ENCODE measurements around the gene MAD1L1. TPM values are rescaled to one million over a fixed set of nuclear protein-coding genes. Genes with fewer than 3 reads are reported as not detected.
A peak's percentile ranks its signal among the peaks of the same experiment; 100 is the strongest.

The MAD1L1 gene
- total RNA-seq, 1 donor from 2014 or later = 57.6 TPM

DNA sequence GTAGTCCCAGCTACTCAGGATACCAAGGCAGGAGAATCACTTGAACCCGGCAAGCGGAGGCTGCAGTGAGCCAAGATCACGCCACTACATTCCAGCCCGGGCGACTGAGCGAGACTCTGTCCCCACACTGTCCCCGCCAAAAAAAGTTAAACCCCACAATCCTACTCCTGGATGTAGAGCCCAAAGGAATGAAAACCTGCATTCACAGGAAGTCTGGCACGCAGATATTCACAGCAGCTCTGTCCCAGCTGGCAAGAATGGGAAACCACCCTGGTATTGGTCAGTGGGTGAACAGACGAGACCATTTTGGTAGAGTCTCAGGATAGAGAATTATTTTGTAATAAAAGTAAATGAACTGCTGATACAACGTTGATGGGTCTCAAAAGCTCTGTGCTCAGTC lies 225.2 kb downstream of the MAD1L1 start:
- no peak for DNase-seq
- Mint-ChIP-seq H3K4me3 (ENCODE audit: unreplicated experiment) (peak overlapping the region; percentile 42), H3K4me1 (ENCODE audit: low read depth, unreplicated experiment) (peaks cover 18% of the 10 kb centered on the region), H3K27me3 (ENCODE audit: unreplicated experiment) (peaks cover 13% of the 10 kb centered on the region), H3K9me3 (ENCODE audit: unreplicated experiment) (peaks cover 14% of the 10 kb centered on the region), H3K27ac (ENCODE audit: unreplicated experiment) (peak overlapping the region; percentile 43), H3K36me3 (ENCODE audit: unreplicated experiment) (no peaks in the 10 kb centered on the region)
- TF ChIP-seq, protein P1, sequence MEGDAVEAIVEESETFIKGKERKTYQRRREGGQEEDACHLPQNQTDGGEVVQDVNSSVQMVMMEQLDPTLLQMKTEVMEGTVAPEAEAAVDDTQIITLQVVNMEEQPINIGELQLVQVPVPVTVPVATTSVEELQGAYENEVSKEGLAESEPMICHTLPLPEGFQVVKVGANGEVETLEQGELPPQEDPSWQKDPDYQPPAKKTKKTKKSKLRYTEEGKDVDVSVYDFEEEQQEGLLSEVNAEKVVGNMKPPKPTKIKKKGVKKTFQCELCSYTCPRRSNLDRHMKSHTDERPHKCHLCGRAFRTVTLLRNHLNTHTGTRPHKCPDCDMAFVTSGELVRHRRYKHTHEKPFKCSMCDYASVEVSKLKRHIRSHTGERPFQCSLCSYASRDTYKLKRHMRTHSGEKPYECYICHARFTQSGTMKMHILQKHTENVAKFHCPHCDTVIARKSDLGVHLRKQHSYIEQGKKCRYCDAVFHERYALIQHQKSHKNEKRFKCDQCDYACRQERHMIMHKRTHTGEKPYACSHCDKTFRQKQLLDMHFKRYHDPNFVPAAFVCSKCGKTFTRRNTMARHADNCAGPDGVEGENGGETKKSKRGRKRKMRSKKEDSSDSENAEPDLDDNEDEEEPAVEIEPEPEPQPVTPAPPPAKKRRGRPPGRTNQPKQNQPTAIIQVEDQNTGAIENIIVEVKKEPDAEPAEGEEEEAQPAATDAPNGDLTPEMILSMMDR (IDR thresholded peaks at IDR 0.05; ENCODE audit: partially characterized antibody, unreplicated experiment) = no peak

DNA sequence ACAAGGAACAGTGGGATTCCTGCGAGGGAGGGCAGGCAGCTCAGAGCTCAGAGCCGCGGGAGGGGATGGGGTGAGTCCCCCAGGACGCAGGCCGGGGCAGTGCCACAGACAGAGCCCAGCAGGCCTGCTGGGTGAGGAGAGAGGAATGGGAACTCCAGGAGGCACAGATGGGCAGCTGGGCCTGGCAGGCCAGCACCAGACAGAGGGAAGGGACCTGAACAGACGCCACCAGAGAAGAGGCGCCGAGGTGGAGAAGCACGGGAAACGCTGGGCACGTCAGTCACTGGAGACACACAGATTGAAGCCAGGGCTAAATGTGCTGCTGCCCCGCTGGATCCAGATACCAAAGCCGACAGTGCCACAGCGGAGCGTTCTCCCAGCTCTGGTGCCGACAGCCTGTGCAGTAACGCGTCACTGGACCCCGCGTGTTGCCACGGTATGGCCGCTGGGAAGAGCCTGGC lies 225.8 kb downstream of the MAD1L1 start:
- H3K27me3 Mint-ChIP-seq (ENCODE audit: unreplicated experiment) = peaks cover 8% of the 10 kb centered on the region
- H3K27ac Mint-ChIP-seq (ENCODE audit: unreplicated experiment) = no peak overlapping the region
- H3K9me3 Mint-ChIP-seq (ENCODE audit: unreplicated experiment) = peaks cover 13% of the 10 kb centered on the region
- TF ChIP-seq, protein P1 (IDR thresholded peaks at IDR 0.05; ENCODE audit: partially characterized antibody, unreplicated experiment) = no peak
- H3K4me3 Mint-ChIP-seq (ENCODE audit: unreplicated experiment) = no peak overlapping the region
- peak; percentile 26 for DNase-seq
- H3K36me3 Mint-ChIP-seq (ENCODE audit: unreplicated experiment) = no peaks in the 10 kb centered on the region
- peaks cover 23% of the 10 kb centered on the region for H3K4me1 Mint-ChIP-seq (ENCODE audit: low read depth, unreplicated experiment)

DNA sequence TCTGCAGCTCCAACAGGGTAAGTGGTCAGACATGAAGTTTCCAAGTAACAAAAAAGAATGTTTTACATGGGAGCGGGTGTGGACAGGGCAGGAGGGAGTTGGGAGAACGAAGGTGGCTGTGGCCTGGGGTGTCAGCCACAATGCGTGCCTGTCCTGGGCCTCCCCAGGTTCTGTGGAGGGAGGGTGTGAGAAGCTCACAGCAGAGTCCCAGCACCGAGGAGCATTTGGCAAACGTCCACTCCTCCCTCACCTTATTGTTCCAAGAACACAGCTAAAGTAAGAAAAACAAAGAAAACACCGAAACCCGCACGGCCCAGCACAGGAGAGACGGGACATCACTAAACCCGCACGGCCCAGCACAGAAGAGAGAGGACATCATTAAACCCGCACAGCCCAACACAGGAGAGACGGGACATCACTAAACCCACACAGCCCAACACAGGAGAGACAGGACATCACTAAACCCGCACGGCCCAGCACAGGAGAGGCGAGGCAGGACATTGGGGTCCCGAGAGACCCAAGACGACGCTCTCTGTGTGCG lies 226.4 kb downstream of the MAD1L1 start:
- TF ChIP-seq, protein P1 (IDR thresholded peaks at IDR 0.05; ENCODE audit: partially characterized antibody, unreplicated experiment) = no peak
- H3K4me3 Mint-ChIP-seq (ENCODE audit: unreplicated experiment) = peak overlapping the region; percentile 53
- H3K9me3 Mint-ChIP-seq (ENCODE audit: unreplicated experiment) = peaks cover 13% of the 10 kb centered on the region
- H3K27me3 Mint-ChIP-seq (ENCODE audit: unreplicated experiment) = peaks cover 8% of the 10 kb centered on the region
- DNase-seq = no peak
- no peaks in the 10 kb centered on the region for H3K36me3 Mint-ChIP-seq (ENCODE audit: unreplicated experiment)
- H3K27ac Mint-ChIP-seq (ENCODE audit: unreplicated experiment) = peak overlapping the region; percentile 53
- peaks cover 25% of the 10 kb centered on the region for H3K4me1 Mint-ChIP-seq (ENCODE audit: low read depth, unreplicated experiment)

DNA sequence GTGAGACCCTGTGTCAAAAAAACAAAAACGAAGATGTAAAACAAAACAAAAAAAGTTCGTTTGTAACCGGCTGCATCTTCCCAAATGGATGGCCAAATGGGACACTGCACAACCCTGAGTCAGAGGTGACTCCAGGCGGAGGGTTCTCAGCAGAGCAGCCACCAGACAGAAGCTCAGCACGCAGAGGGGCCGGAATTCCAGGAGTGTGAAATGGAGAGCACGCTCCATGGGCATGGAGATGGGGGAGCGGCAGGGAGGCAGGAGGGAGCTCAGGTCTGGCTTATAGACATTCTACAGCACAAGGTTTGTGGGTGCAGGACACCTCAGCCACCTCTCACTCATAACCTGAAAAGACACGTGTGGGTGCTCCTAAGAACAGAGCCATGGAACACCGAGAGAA lies 227.0 kb downstream of the MAD1L1 start:
- peak overlapping the region; percentile 60 for H3K27ac Mint-ChIP-seq (ENCODE audit: unreplicated experiment)
- peak overlapping the region; percentile 53 for H3K4me3 Mint-ChIP-seq (ENCODE audit: unreplicated experiment)
- no peaks in the 10 kb centered on the region for H3K36me3 Mint-ChIP-seq (ENCODE audit: unreplicated experiment)
- DNase-seq = no peak
- peaks cover 13% of the 10 kb centered on the region for H3K9me3 Mint-ChIP-seq (ENCODE audit: unreplicated experiment)
- H3K4me1 Mint-ChIP-seq (ENCODE audit: low read depth, unreplicated experiment) = peaks cover 25% of the 10 kb centered on the region
- TF ChIP-seq, protein P1 (IDR thresholded peaks at IDR 0.05; ENCODE audit: partially characterized antibody, unreplicated experiment) = no peak
- peaks cover 7% of the 10 kb centered on the region for H3K27me3 Mint-ChIP-seq (ENCODE audit: unreplicated experiment)

DNA sequence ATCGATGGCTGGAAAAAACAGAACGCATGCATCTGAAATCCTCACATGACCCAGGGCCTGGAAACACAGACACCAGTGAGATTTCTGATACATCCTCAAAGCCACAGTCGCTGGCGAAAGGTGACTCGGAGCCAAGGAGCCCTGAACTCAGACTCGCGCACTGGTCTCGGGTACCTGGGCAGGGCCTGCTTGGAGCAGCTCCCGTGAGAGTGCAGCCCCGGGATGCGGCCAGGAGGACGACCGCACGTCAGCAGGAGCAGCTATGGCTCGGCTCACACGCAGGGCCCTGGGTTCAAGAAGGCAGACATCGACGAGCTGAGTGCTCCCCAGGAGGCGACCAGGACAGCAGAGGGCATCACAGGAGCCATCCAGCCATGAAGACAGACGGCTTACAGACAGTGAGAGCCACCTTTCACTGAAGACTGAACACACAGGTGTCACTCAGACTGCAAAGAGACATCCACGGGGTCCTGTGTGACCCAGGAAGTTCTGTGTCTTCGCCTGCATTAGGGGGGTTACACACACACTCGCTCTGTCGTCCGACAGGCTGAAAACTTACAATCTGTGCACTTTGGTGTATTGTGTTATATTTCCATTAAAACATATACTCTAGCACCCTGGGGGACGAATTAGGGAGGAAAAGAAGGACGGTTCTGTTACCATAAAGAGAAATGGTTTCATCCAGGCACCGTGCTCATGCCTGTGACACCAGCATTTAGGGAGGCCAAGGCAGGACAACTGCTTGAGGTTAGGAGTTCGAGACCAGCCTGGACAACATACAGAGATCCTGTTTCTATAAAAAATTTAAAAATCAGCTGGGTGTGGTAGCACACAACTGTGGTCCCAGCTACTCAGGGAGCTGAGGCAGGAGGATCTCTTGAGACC lies 227.7 kb downstream of the MAD1L1 start:
- H3K27ac Mint-ChIP-seq (ENCODE audit: unreplicated experiment) = no peak overlapping the region
- H3K9me3 Mint-ChIP-seq (ENCODE audit: unreplicated experiment) = peaks cover 14% of the 10 kb centered on the region
- peaks cover 3% of the 10 kb centered on the region for H3K27me3 Mint-ChIP-seq (ENCODE audit: unreplicated experiment)
- H3K36me3 Mint-ChIP-seq (ENCODE audit: unreplicated experiment) = no peaks in the 10 kb centered on the region
- peaks cover 25% of the 10 kb centered on the region for H3K4me1 Mint-ChIP-seq (ENCODE audit: low read depth, unreplicated experiment)
- H3K4me3 Mint-ChIP-seq (ENCODE audit: unreplicated experiment) = no peak overlapping the region
- DNase-seq = peak; percentile 15
- TF ChIP-seq, protein P1 (IDR thresholded peaks at IDR 0.05; ENCODE audit: partially characterized antibody, unreplicated experiment) = no peak
